Measurements from ENCODE around the gene CD3E.
A peak's percentile ranks its signal among the peaks of the same experiment; 100 is the strongest.

Gene CD3E

DNA sequence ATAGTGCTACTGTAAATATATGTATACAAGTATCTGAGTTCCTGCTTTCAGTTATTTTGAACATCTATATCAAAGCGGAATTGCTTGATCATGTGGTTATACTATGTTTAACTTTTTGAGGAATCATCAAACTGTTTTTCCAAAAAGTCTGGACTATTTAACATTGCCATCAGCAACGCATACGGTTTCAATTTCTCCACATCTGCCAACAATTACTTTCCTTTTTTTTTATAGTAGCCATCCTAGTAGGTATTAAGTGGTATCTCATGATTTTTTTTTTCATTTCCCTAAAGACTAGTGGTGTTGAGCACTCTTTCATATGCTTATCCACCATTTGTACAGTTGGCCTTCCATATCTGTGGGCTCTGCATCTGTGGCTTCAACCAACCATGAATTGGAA lies 53.5 kb downstream of the CD3E start:
- H3K18ac ChIP-seq (ENCODE audit: low read depth in 1 of 2, low read length in 2 of 2) = no peak overlapping the region
- no peak overlapping the region for H3K9ac ChIP-seq (ENCODE audit: low read length)
- no peak overlapping the region for H3K23ac ChIP-seq (ENCODE audit: low read length in 2 of 2)
- H4K91ac ChIP-seq (ENCODE audit: low read length) = no peak overlapping the region
- H3K4me3 ChIP-seq (ENCODE audit: insufficient read depth in 1 of 2, low read depth in 1 of 2, low read length in 2 of 2) = no peak overlapping the region
- H2BK12ac ChIP-seq (ENCODE audit: low read length in 2 of 2) = no peak overlapping the region
- H2BK120ac ChIP-seq (ENCODE audit: low read depth, low read length) = no peak overlapping the region
- H3K4ac ChIP-seq (ENCODE audit: low read depth in 1 of 2, low read length in 2 of 2) = no peak overlapping the region
- H3K14ac ChIP-seq (ENCODE audit: low read length in 2 of 2) = no peak overlapping the region
- H3K4me2 ChIP-seq (ENCODE audit: low read length, poor library complexity, severe bottlenecking) = no peak overlapping the region
- no peak overlapping the region for H2BK5ac ChIP-seq (ENCODE audit: low read depth, low read length, poor library complexity, severe bottlenecking)
- H3K27ac ChIP-seq (ENCODE audit: low read length, poor library complexity, severe bottlenecking) = no peak overlapping the region
- H3K27me3 ChIP-seq (ENCODE audit: control insufficient read depth in 1 of 2, insufficient read depth in 1 of 2, low read length in 2 of 2) = no peaks in the 10 kb centered on the region
- DNase-seq = no peak
- H2BK15ac ChIP-seq (ENCODE audit: low read depth, poor library complexity, severe bottlenecking) = no peak overlapping the region
- no peak overlapping the region for H2AK5ac ChIP-seq (ENCODE audit: low read length, severe bottlenecking)
- peaks cover 9% of the 10 kb centered on the region for H3K79me1 ChIP-seq (replicated peaks; ENCODE audit: low read length, poor library complexity, severe bottlenecking)
- no peaks in the 10 kb centered on the region for H3K9me3 ChIP-seq (ENCODE audit: control insufficient read depth, low read length)
- no peak overlapping the region for H2AFZ ChIP-seq (ENCODE audit: low read depth, low read length)
- H3K4me1 ChIP-seq (ENCODE audit: control insufficient read depth, insufficient read depth, low read depth, low read length) = peaks cover 5% of the 10 kb centered on the region
- WGBS = no CpG with 5 or more reads among the region's 3 CpGs
- peaks cover 0 to 6% of the 10 kb centered on the region in 2 experiments for H3K36me3 ChIP-seq (ENCODE audit: control insufficient read depth in 1 of 2, insufficient read depth in 2 of 2, low read depth in 1 of 2, low read length in 2 of 2)
- H4K8ac ChIP-seq (ENCODE audit: low read length) = no peak overlapping the region

DNA sequence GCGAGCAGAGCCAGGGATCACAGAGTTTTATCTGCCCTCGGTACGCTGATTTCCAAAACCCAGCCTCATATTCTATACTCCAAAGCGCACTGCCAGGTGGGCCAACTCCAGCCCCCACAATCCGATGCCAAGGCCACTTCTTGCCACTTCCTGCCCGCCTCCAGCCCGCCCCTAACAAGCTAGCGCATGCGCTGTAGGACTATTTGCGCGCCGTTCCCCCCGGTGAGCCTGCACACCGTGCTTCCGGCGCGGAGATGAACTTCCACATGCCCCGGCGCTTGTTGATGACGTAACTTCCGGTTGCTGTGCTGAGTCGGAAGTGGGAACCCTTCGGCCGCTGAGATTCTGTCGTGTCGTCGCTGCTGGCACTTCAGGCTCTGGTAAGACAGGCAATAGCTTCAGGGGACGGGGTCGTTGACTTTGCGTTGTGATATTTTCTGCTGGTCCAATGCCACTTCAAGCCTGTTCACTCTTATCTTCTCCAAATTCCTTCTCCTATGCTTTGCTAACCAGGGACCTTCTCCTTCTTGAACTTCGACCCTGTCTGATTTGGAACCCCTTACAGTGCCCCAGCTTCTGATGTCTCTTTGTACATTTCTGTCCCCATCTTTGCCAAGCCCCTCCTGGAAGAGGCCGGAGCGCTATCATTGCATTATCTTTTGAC lies 54.9 kb downstream of the CD3E start, which contains the start of gene UBE4A:
UBE4A (plus strand) TSS at position 306 of the 664 bp plus-strand sequence. CDS start 5,481 bp downstream, outside the sequence.
- H2BK15ac ChIP-seq (ENCODE audit: low read depth, poor library complexity, severe bottlenecking) = peak within 1 kb of the TSS; percentile 57
- peak within 1 kb of the TSS in 1 of 2 experiments; percentile 48 for H3K14ac ChIP-seq (ENCODE audit: low read length in 2 of 2)
- H2BK120ac ChIP-seq (ENCODE audit: low read depth, low read length) = no peak within 1 kb of the TSS
- peak within 1 kb of the TSS; percentile 100 for H4K8ac ChIP-seq (ENCODE audit: low read length)
- H3K9me3 ChIP-seq (ENCODE audit: control insufficient read depth, low read length) = no peaks in the 10 kb centered on the region
- H3K23ac ChIP-seq (ENCODE audit: low read length in 2 of 2) = no peak within 1 kb of the TSS
- peak within 1 kb of the TSS; percentile 89 to 98 for H3K18ac ChIP-seq (ENCODE audit: low read depth in 1 of 2, low read length in 2 of 2)
- peak within 1 kb of the TSS; percentile 83 to 91 for H3K4ac ChIP-seq (ENCODE audit: low read depth in 1 of 2, low read length in 2 of 2)
- peak; percentile 93 for DNase-seq
- peaks cover 0 to 15% of the 10 kb centered on the region in 2 experiments for H3K36me3 ChIP-seq (ENCODE audit: control insufficient read depth in 1 of 2, insufficient read depth in 2 of 2, low read depth in 1 of 2, low read length in 2 of 2)
- H3K27me3 ChIP-seq (ENCODE audit: control insufficient read depth in 1 of 2, insufficient read depth in 1 of 2, low read length in 2 of 2) = no peaks in the 10 kb centered on the region
- 10% methylated on average over 28 of the region's 33 CpGs for WGBS
- peaks cover 11% of the 10 kb centered on the region for H3K79me1 ChIP-seq (replicated peaks; ENCODE audit: low read length, poor library complexity, severe bottlenecking)
- H3K4me2 ChIP-seq (ENCODE audit: low read length, poor library complexity, severe bottlenecking) = peak within 1 kb of the TSS; percentile 85
- peak within 1 kb of the TSS; percentile 98 for H4K91ac ChIP-seq (ENCODE audit: low read length)
- H3K4me3 ChIP-seq (ENCODE audit: insufficient read depth in 1 of 2, low read depth in 1 of 2, low read length in 2 of 2) = peak within 1 kb of the TSS; percentile 68 to 99
- H2BK5ac ChIP-seq (ENCODE audit: low read depth, low read length, poor library complexity, severe bottlenecking) = no peak within 1 kb of the TSS
- no peak within 1 kb of the TSS for H2AK5ac ChIP-seq (ENCODE audit: low read length, severe bottlenecking)
- H3K27ac ChIP-seq (ENCODE audit: low read length, poor library complexity, severe bottlenecking) = no peak within 1 kb of the TSS
- H2AFZ ChIP-seq (ENCODE audit: low read depth, low read length) = peak within 1 kb of the TSS; percentile 98
- peak within 1 kb of the TSS; percentile 95 for H3K9ac ChIP-seq (ENCODE audit: low read length)
- peaks cover 5% of the 10 kb centered on the region for H3K4me1 ChIP-seq (ENCODE audit: control insufficient read depth, insufficient read depth, low read depth, low read length)
- H2BK12ac ChIP-seq (ENCODE audit: low read length in 2 of 2) = no peak within 1 kb of the TSS

DNA sequence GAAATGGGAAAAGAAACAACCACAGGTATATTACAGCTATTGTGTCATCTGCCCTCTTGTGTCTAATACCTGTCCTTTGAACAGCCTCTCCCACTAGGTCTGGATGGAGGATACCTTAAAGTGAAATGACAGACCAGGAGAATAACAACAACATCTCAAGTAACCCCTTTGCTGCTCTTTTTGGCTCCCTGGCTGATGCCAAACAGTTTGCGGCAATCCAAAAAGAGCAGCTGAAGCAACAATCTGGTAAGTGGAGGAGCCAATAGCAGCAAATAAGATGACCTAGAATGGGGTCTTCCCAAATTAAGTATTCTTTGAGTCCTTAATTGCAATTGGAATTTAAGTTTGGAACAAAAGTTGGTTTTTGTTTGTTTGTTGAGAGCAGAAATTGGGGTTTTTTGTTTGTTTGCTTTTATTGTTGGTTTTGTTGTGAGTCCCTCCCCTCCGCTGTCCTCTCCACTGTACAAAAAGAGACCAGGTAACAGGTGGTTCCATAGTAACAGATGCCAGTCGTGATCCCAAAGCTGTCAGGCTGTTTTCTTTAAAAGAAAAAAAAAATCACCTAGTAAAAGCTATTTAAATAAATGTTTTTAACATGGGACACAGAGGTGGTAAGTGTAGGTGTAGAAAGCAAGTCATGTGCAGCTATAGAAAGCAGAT lies 60.6 kb downstream of the CD3E start:
- H2BK120ac ChIP-seq (ENCODE audit: low read depth, low read length) = no peak overlapping the region
- no peaks in the 10 kb centered on the region for H3K9me3 ChIP-seq (ENCODE audit: control insufficient read depth, low read length)
- H3K18ac ChIP-seq (ENCODE audit: low read depth in 1 of 2, low read length in 2 of 2) = no peak overlapping the region
- no peak overlapping the region for H2BK15ac ChIP-seq (ENCODE audit: low read depth, poor library complexity, severe bottlenecking)
- no peak overlapping the region for H3K4ac ChIP-seq (ENCODE audit: low read depth in 1 of 2, low read length in 2 of 2)
- no peak overlapping the region for H2AFZ ChIP-seq (ENCODE audit: low read depth, low read length)
- H3K79me1 ChIP-seq (replicated peaks; ENCODE audit: low read length, poor library complexity, severe bottlenecking) = peaks cover 17% of the 10 kb centered on the region
- DNase-seq = no peak
- no peak overlapping the region for H3K14ac ChIP-seq (ENCODE audit: low read length in 2 of 2)
- no peak overlapping the region for H4K91ac ChIP-seq (ENCODE audit: low read length)
- H3K27ac ChIP-seq (ENCODE audit: low read length, poor library complexity, severe bottlenecking) = no peak overlapping the region
- no peak overlapping the region for H3K23ac ChIP-seq (ENCODE audit: low read length in 2 of 2)
- no peak overlapping the region for H3K9ac ChIP-seq (ENCODE audit: low read length)
- H3K27me3 ChIP-seq (ENCODE audit: control insufficient read depth in 1 of 2, insufficient read depth in 1 of 2, low read length in 2 of 2) = no peaks in the 10 kb centered on the region
- 100% methylated on average over 1 of the region's 3 CpGs for WGBS
- no peak overlapping the region for H3K4me2 ChIP-seq (ENCODE audit: low read length, poor library complexity, severe bottlenecking)
- peaks cover 5% of the 10 kb centered on the region for H3K4me1 ChIP-seq (ENCODE audit: control insufficient read depth, insufficient read depth, low read depth, low read length)
- peaks cover 4 to 67% of the 10 kb centered on the region in 2 experiments for H3K36me3 ChIP-seq (ENCODE audit: control insufficient read depth in 1 of 2, insufficient read depth in 2 of 2, low read depth in 1 of 2, low read length in 2 of 2)
- no peak overlapping the region for H2AK5ac ChIP-seq (ENCODE audit: low read length, severe bottlenecking)
- H3K4me3 ChIP-seq (ENCODE audit: insufficient read depth in 1 of 2, low read depth in 1 of 2, low read length in 2 of 2) = no peak overlapping the region
- no peak overlapping the region for H4K8ac ChIP-seq (ENCODE audit: low read length)
- no peak overlapping the region for H2BK12ac ChIP-seq (ENCODE audit: low read length in 2 of 2)
- H2BK5ac ChIP-seq (ENCODE audit: low read depth, low read length, poor library complexity, severe bottlenecking) = no peak overlapping the region
